Stimulated activated CD4-positive, alpha-beta T cell treated with anti-CD3 and anti-CD28 coated beads, TNF-alpha, amount 100 ng/mL, for 4 hours (primary cell): ENCODE measurements around the gene HOXD3.
A peak's percentile ranks its signal among the peaks of the same experiment; 100 is the strongest.

Experiments used
- DNase-seq, 3 experiments: peaks; one replicate each; pipeline ENCODE4 v3.0.0-alpha.2; 2020; ENCODE audit warnings: low read depth in 3 of 3

Gene HOXD3

GRCh38 chr2:176121190-176122051, 35.7 kb upstream of the HOXD3 start:
- no peak for DNase-seq

- no peak for DNase-seq
These were observed 34.9 kb upstream of the HOXD3 start for GRCh38 chr2:176122052-176122682.

- DNase-seq = no peak
These were observed 34.3 kb upstream of the HOXD3 start, which contains the start of gene HOXD9 for GRCh38 chr2:176122683-176123410. HOXD9 (plus strand) TSS chr2:176122719; CDS start chr2:176122769, 50 bp downstream.

GRCh38 chr2:176123411-176124109, 33.5 kb upstream of the HOXD3 start:
- no peak for DNase-seq

- no peak for DNase-seq
These were observed 32.8 kb upstream of the HOXD3 start for GRCh38 chr2:176124110-176124946.

GRCh38 chr2:176124947-176125771, 31.9 kb upstream of the HOXD3 start:
- DNase-seq = no peak

GRCh38 chr2:176125772-176126054, 31.4 kb upstream of the HOXD3 start:
- DNase-seq = no peak

GRCh38 chr2:176126929-176127773, 30.0 kb upstream of the HOXD3 start:
- peak; percentile 32 to 47 (median 45) for DNase-seq

- DNase-seq = no peak
These were observed 29.4 kb upstream of the HOXD3 start for GRCh38 chr2:176127774-176128072.

GRCh38 chr2:176128172-176128981, 28.7 kb upstream of the HOXD3 start:
- no peak for DNase-seq

- DNase-seq = no peak
These were observed 27.9 kb upstream of the HOXD3 start, which contains the start of gene HOXD8 for GRCh38 chr2:176128982-176129796. HOXD8 (plus strand) TSS chr2:176129705; CDS start chr2:176130367, 662 bp downstream.

GRCh38 chr2:176129813-176130146, 27.3 kb upstream of the HOXD3 start:
- DNase-seq = no peak

- no peak for DNase-seq
These were observed 26.8 kb upstream of the HOXD3 start for GRCh38 chr2:176130147-176130956.

- no peak for DNase-seq
These were observed 25.9 kb upstream of the HOXD3 start for GRCh38 chr2:176130957-176131847.

GRCh38 chr2:176131848-176132158, 25.3 kb upstream of the HOXD3 start:
- DNase-seq = no peak
